Transverse colon (tissue), 4 donors: ENCODE measurements around the gene SCN4B.

Source experiments
- CTCF ChIP-seq, 5 experiments: fragments of 200-600 bp in 3 of 5; fragments of 450-650 bp in 2 of 5; sonication (generic) in 3 of 5; IDR thresholded peaks; 1 replicate in 2 of 5; 2 replicates in 3 of 5; pipeline ENCODE4 v1.5.1; 2016 to 2017; ENCODE audit warnings: antibody characterized with exemption in 5 of 5, inconsistent platforms in 3 of 5, mild to moderate bottlenecking in 2 of 5, moderate library complexity in 1 of 5
- EP300 ChIP-seq: sonication (generic); formaldehyde crosslinking; IDR thresholded peaks from one replicate; pipeline ENCODE4 v1.6.1; 2017; ENCODE audit warnings: antibody characterized with exemption, low read depth
- POLR2A ChIP-seq: fragments of 450-650 bp; IDR thresholded peaks from one replicate; pipeline ENCODE4 v1.6.1; 2016; ENCODE audit warnings: antibody characterized with exemption, mild to moderate bottlenecking, moderate library complexity
- POLR2AphosphoS5 ChIP-seq, 3 donors: sonication (generic); formaldehyde crosslinking; IDR thresholded peaks; one replicate each; pipeline ENCODE4 v1.6.1; 2016; ENCODE audit warnings: antibody characterized with exemption in 3 of 3

DNA sequence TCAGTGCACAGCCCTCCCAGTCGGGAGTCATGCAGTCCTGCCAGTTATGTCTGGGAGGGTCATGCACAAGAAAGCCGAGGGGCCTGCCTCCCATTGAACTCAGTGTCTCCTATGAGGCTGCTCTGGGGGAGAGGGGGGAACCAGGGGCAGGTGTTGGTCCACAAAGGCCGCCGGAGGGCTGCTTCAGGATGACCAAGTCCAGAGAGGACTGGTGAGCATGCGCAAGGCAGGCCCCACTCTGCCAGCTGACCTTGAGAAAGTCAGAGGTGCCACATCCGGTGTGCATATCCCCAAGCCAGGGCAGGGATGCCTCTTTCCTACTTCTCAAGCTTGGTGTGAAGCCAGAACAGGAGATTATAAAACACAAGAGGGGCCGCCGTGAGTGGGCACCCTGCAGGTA is 4.4 kb downstream of the SCN4B start:
- TF ChIP-seq CTCF (IDR thresholded peaks at IDR 0.05), result no peak
- TF ChIP-seq POLR2AphosphoS5 (IDR thresholded peaks at IDR 0.05), result no peak
- no peak for TF ChIP-seq POLR2A
- TF ChIP-seq EP300, result no peak
